Measurements from ENCODE around the gene ATP8B1. TPM values are rescaled to one million over a fixed set of nuclear protein-coding genes. Genes with fewer than 3 reads are reported as not detected.

The ATP8B1 gene
- total RNA-seq, 1 experiment from 2014 or later = 62.3 TPM

- no TSS peak for BruUV-seq (replicated peaks)
- DNase-seq = no peak
- Mint-ChIP-seq H3K36me3 (ENCODE audit: insufficient read depth, unreplicated experiment) (peaks cover 19% of the 10 kb centered on the region), H3K4me1 (ENCODE audit: low read depth, unreplicated experiment) (peaks cover 66% of the 10 kb centered on the region), H3K27ac (ENCODE audit: unreplicated experiment) (no peak overlapping the region), H3K27me3 (ENCODE audit: unreplicated experiment) (no peaks in the 10 kb centered on the region), H3K9me3 (ENCODE audit: low read depth, unreplicated experiment) (no peaks in the 10 kb centered on the region), H3K4me3 (ENCODE audit: low read depth, unreplicated experiment) (no peak overlapping the region)
- intact Hi-C loops (cut with micrococcal nuclease; ENCODE audit: unreplicated experiment) = no loop called here
- CTCF ChIA-PET = interaction anchor here (0.7 kb wide), 2 partner anchors 93 to 174 kb away, joined by 5 to 6 read pairs; partner anchors contain the start of gene NARS1
- TF ChIP-seq CTCF (IDR thresholded peaks at IDR 0.05; ENCODE audit: unreplicated experiment) = no peak
Observed at GRCh38 chr18:57794951-57795728, 8.0 kb downstream of the ATP8B1 start.

- H3K27me3 Mint-ChIP-seq (ENCODE audit: unreplicated experiment) = no peaks in the 10 kb centered on the region
- intact Hi-C loops (cut with micrococcal nuclease; ENCODE audit: unreplicated experiment) = no loop called here
- BruUV-seq (replicated peaks) = no TSS peak
- peaks cover 25% of the 10 kb centered on the region for H3K36me3 Mint-ChIP-seq (ENCODE audit: insufficient read depth, unreplicated experiment)
- H3K4me1 Mint-ChIP-seq (ENCODE audit: low read depth, unreplicated experiment) = peaks cover 81% of the 10 kb centered on the region
- H3K27ac Mint-ChIP-seq (ENCODE audit: unreplicated experiment) = no peak overlapping the region
- no peaks in the 10 kb centered on the region for H3K9me3 Mint-ChIP-seq (ENCODE audit: low read depth, unreplicated experiment)
- CTCF ChIA-PET = no interaction called here
- DNase-seq = no peak
- TF ChIP-seq CTCF (IDR thresholded peaks at IDR 0.05; ENCODE audit: unreplicated experiment) = no peak
- no peak overlapping the region for H3K4me3 Mint-ChIP-seq (ENCODE audit: low read depth, unreplicated experiment)
Observed at GRCh38 chr18:57793302-57793986, 9.7 kb downstream of the ATP8B1 start.

- Mint-ChIP-seq H3K36me3 (ENCODE audit: insufficient read depth, unreplicated experiment) (peaks cover 32% of the 10 kb centered on the region), H3K9me3 (ENCODE audit: low read depth, unreplicated experiment) (no peaks in the 10 kb centered on the region), H3K4me3 (ENCODE audit: low read depth, unreplicated experiment) (no peak overlapping the region), H3K27ac (ENCODE audit: unreplicated experiment) (no peak overlapping the region), H3K4me1 (ENCODE audit: low read depth, unreplicated experiment) (peaks cover 81% of the 10 kb centered on the region), H3K27me3 (ENCODE audit: unreplicated experiment) (no peaks in the 10 kb centered on the region)
- intact Hi-C loops (cut with micrococcal nuclease; ENCODE audit: unreplicated experiment) = no loop called here
- no peak for DNase-seq
- BruUV-seq (replicated peaks) = no TSS peak
- CTCF ChIA-PET = interaction anchor here (1.1 kb wide), 1 partner anchor 11 kb away, joined by 3 read pairs; the partner anchor contains the start of gene ATP8B1
- no peak for TF ChIP-seq CTCF (IDR thresholded peaks at IDR 0.05; ENCODE audit: unreplicated experiment)
Observed at GRCh38 chr18:57792631-57793301, 10.3 kb downstream of the ATP8B1 start.

GRCh38 chr18:57791911-57792310, 11.2 kb downstream of the ATP8B1 start:
- CTCF ChIA-PET = interaction anchor here (0.6 to 1.1 kb wide), 2 partner anchors 12 to 28 kb away, joined by 3 to 4 read pairs; partner anchors contain the start of gene ATP8B1

More at GRCh38 chr18:57791911-57792310, 11.2 kb downstream of the ATP8B1 start:
- Mint-ChIP-seq H3K36me3 (ENCODE audit: insufficient read depth, unreplicated experiment) (peaks cover 32% of the 10 kb centered on the region), H3K4me3 (ENCODE audit: low read depth, unreplicated experiment) (no peak overlapping the region), H3K27ac (ENCODE audit: unreplicated experiment) (no peak overlapping the region), H3K4me1 (ENCODE audit: low read depth, unreplicated experiment) (peaks cover 74% of the 10 kb centered on the region), H3K27me3 (ENCODE audit: unreplicated experiment) (no peaks in the 10 kb centered on the region), H3K9me3 (ENCODE audit: low read depth, unreplicated experiment) (no peaks in the 10 kb centered on the region)
- no peak for TF ChIP-seq CTCF (IDR thresholded peaks at IDR 0.05; ENCODE audit: unreplicated experiment)
- no TSS peak for BruUV-seq (replicated peaks)
- no peak for DNase-seq
- intact Hi-C loops (cut with micrococcal nuclease; ENCODE audit: unreplicated experiment) = no loop called here
